Measurements from ENCODE around the gene TTC9.

DNA sequence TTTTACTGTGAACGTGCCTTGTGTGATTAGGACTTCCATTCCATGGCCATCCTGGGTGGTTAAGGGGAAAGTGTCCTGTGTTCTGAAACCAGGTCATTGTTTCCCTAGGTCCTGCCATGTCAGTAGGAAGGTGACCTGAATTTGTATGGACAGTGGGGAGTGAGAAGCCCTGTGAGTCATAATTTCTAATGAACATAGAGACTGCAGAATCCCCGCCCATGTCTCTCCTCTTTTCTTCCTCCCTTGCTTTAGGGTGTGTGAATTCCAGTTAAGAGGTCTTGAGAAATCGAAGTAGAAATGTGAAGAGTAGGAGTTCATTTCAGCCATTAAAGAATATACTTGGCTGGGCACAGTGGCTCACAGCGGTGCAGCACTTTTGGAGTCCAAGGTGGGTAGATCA lies 8.1 kb downstream of the TTC9 start:
- TF ChIP-seq, protein P1, sequence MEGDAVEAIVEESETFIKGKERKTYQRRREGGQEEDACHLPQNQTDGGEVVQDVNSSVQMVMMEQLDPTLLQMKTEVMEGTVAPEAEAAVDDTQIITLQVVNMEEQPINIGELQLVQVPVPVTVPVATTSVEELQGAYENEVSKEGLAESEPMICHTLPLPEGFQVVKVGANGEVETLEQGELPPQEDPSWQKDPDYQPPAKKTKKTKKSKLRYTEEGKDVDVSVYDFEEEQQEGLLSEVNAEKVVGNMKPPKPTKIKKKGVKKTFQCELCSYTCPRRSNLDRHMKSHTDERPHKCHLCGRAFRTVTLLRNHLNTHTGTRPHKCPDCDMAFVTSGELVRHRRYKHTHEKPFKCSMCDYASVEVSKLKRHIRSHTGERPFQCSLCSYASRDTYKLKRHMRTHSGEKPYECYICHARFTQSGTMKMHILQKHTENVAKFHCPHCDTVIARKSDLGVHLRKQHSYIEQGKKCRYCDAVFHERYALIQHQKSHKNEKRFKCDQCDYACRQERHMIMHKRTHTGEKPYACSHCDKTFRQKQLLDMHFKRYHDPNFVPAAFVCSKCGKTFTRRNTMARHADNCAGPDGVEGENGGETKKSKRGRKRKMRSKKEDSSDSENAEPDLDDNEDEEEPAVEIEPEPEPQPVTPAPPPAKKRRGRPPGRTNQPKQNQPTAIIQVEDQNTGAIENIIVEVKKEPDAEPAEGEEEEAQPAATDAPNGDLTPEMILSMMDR (IDR thresholded peaks at IDR 0.05) = no peak
- TF ChIP-seq POLR2A (IDR thresholded peaks at IDR 0.05) = no peak

Data from body of pancreas (tissue), 4 donors.